ENCODE results near the gene LRCOL1.

LRCOL1 gene

GRCh38 chr12:132582058-132582420 is 28.3 kb downstream of the LRCOL1 start:
- Histone ChIP-seq H3K4me1 (ENCODE audit: control insufficient read depth, low read depth, low read length) (peaks cover 6% of the 10 kb centered on the region), H3K9ac (ENCODE audit: low read length) (no peak overlapping the region), H3K9me3 (ENCODE audit: control insufficient read depth, low read depth, low read length) (no peaks in the 10 kb centered on the region), H3K36me3 (ENCODE audit: control insufficient read depth, low read depth, low read length) (peaks cover 9% of the 10 kb centered on the region), H3K27me3 (ENCODE audit: control insufficient read depth, insufficient read depth, low read length) (peaks cover 77% of the 10 kb centered on the region), H3K27ac (ENCODE audit: low read length) (no peak overlapping the region), H3K4me3 (ENCODE audit: low read length) (peak overlapping the region; percentile 30)

- peaks cover 10% of the 10 kb centered on the region for H3K36me3 ChIP-seq (ENCODE audit: control insufficient read depth, low read depth, low read length)
- H3K9ac ChIP-seq (ENCODE audit: low read length): no peak overlapping the region
- peak overlapping the region; percentile 30 for H3K4me3 ChIP-seq (ENCODE audit: low read length)
- H3K9me3 ChIP-seq (ENCODE audit: control insufficient read depth, low read depth, low read length): no peaks in the 10 kb centered on the region
- peaks cover 71% of the 10 kb centered on the region for H3K27me3 ChIP-seq (ENCODE audit: control insufficient read depth, insufficient read depth, low read length)
- H3K4me1 ChIP-seq (ENCODE audit: control insufficient read depth, low read depth, low read length): peaks cover 6% of the 10 kb centered on the region
- H3K27ac ChIP-seq (ENCODE audit: low read length): no peak overlapping the region
These were observed 28.9 kb downstream of the LRCOL1 start for GRCh38 chr12:132581348-132582057.

GRCh38 chr12:132580701-132581292 is 29.6 kb downstream of the LRCOL1 start:
- Histone ChIP-seq H3K27me3 (ENCODE audit: control insufficient read depth, insufficient read depth, low read length) (peaks cover 64% of the 10 kb centered on the region), H3K9me3 (ENCODE audit: control insufficient read depth, low read depth, low read length) (no peaks in the 10 kb centered on the region), H3K9ac (ENCODE audit: low read length) (no peak overlapping the region), H3K36me3 (ENCODE audit: control insufficient read depth, low read depth, low read length) (peaks cover 11% of the 10 kb centered on the region), H3K27ac (ENCODE audit: low read length) (no peak overlapping the region), H3K4me3 (ENCODE audit: low read length) (no peak overlapping the region), H3K4me1 (ENCODE audit: control insufficient read depth, low read depth, low read length) (peaks cover 6% of the 10 kb centered on the region)

- no peak overlapping the region for H3K27ac ChIP-seq (ENCODE audit: low read length)
- peaks cover 13% of the 10 kb centered on the region for H3K36me3 ChIP-seq (ENCODE audit: control insufficient read depth, low read depth, low read length)
- peaks cover 6% of the 10 kb centered on the region for H3K4me1 ChIP-seq (ENCODE audit: control insufficient read depth, low read depth, low read length)
These were observed 30.6 kb downstream of the LRCOL1 start for GRCh38 chr12:132579744-132580143.

DNA sequence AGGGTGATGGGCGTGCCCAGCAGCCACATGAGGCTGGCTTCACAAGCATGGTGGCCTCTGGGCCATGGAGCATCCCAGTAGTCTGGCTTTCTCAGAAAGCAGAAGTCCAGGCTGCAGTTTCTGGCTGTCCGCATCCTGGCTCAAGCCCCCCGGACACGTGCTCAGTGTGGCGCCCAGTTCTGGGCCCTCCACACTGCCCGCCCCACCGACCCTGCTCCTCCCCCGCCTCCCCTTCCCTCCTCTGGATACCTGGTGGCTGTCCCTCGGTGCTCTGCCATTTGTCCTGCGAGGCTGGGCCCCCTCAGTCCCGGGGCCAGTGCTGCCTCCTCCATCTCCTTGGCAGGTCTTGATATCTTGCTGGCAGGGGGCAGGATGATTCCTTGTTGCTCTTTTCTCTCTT is 31.6 kb downstream of the LRCOL1 start:
- H3K4me1 ChIP-seq (ENCODE audit: control insufficient read depth, low read depth, low read length): peaks cover 2% of the 10 kb centered on the region
- no peak overlapping the region for H3K27ac ChIP-seq (ENCODE audit: low read length)
- H3K27me3 ChIP-seq (ENCODE audit: control insufficient read depth, insufficient read depth, low read length): peaks cover 45% of the 10 kb centered on the region
- H3K9me3 ChIP-seq (ENCODE audit: control insufficient read depth, low read depth, low read length): no peaks in the 10 kb centered on the region
- no peak overlapping the region for H3K9ac ChIP-seq (ENCODE audit: low read length)
- peaks cover 14% of the 10 kb centered on the region for H3K36me3 ChIP-seq (ENCODE audit: control insufficient read depth, low read depth, low read length)
- no peak overlapping the region for H3K4me3 ChIP-seq (ENCODE audit: low read length)

More at GRCh38 chr12:132579744-132580143, 30.6 kb downstream of the LRCOL1 start:
- Histone ChIP-seq H3K9ac (ENCODE audit: low read length) (no peak overlapping the region), H3K4me3 (ENCODE audit: low read length) (no peak overlapping the region), H3K27me3 (ENCODE audit: control insufficient read depth, insufficient read depth, low read length) (peaks cover 54% of the 10 kb centered on the region), H3K9me3 (ENCODE audit: control insufficient read depth, low read depth, low read length) (no peaks in the 10 kb centered on the region)

DNA sequence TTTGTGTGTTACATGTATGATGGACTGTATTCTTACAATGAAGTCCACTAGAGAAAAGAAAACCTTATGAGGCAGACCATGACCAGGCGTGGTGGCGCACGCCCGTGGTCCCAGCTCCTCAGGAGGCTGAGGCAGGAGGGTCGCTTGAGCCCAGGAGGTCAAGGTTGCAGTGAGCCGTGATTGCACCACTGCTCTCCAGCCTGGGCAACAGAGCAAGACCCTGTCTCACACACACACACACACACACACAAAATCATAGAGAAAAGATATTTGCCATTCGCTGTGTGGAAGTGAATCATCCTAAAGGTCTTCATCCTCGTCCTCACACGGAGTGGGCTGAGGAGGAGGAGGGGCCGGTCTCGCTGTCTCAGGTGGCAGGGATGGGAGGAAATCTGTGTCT is 32.3 kb downstream of the LRCOL1 start:
- no peaks in the 10 kb centered on the region for H3K4me1 ChIP-seq (ENCODE audit: control insufficient read depth, low read depth, low read length)
- H3K9me3 ChIP-seq (ENCODE audit: control insufficient read depth, low read depth, low read length): no peaks in the 10 kb centered on the region
- H3K9ac ChIP-seq (ENCODE audit: low read length): no peak overlapping the region
- H3K36me3 ChIP-seq (ENCODE audit: control insufficient read depth, low read depth, low read length): peaks cover 21% of the 10 kb centered on the region
- H3K4me3 ChIP-seq (ENCODE audit: low read length): no peak overlapping the region
- H3K27ac ChIP-seq (ENCODE audit: low read length): no peak overlapping the region
- H3K27me3 ChIP-seq (ENCODE audit: control insufficient read depth, insufficient read depth, low read length): peaks cover 40% of the 10 kb centered on the region

DNA sequence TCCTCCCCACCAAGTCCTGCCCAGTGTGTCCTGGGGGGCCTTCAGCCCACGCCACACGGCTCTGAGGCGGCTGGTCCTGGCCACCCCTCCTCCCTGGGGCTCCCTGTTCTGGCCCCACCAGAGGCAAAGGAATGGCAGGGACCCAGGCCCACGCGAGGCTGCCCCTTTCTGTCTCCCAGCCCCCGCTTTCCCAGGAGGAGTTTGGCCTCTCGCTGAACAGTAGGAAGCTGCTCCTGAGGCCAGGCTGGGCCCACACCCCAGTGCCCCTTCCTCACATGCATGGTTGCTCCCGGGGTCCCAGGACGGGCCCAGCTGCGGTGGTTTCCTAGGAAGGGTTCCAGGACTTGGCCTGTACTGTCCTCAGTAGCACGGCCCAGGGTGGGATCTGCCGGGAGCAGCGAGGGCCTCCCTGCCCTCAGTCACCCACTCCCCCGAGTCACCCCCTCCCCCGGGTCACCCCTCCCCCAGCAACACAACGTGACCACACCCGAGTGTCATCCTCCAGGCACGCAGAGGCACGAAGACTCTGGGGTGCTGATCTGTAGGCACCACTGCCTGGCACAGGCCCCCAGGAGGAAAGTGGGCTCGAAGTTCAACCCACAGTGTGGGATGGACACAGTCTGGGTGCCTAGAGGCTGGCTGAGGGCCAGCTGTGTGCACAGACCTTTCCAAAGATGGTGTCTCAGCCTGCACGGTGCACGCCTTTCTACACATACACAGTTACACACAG is 33.0 kb downstream of the LRCOL1 start:
- Histone ChIP-seq H3K4me1 (ENCODE audit: control insufficient read depth, low read depth, low read length) (no peaks in the 10 kb centered on the region), H3K4me3 (ENCODE audit: low read length) (no peak overlapping the region), H3K9ac (ENCODE audit: low read length) (no peak overlapping the region), H3K9me3 (ENCODE audit: control insufficient read depth, low read depth, low read length) (no peaks in the 10 kb centered on the region), H3K27me3 (ENCODE audit: control insufficient read depth, insufficient read depth, low read length) (peaks cover 33% of the 10 kb centered on the region), H3K36me3 (ENCODE audit: control insufficient read depth, low read depth, low read length) (peaks cover 22% of the 10 kb centered on the region), H3K27ac (ENCODE audit: low read length) (no peak overlapping the region)

DNA sequence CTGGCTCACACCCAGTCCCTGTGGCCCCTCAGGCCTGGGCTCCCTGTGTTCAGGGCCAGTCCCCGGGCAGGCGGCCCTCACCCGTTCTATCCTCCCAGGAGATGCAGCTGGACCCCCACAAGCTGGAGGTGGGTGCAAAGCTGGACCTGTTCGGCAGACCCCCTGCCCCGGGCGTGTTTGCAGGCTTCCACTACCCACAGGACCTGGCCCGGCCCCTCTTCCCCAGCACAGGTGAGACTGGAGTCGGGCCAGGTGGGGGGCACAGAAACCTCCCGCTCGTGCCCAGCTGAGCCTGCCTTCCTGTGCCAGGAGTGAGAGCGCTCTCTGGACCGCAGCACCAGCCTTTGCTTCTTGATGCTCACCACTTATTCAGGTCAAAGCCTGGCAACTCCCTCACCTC is 33.7 kb downstream of the LRCOL1 start:
- peaks cover 22% of the 10 kb centered on the region for H3K36me3 ChIP-seq (ENCODE audit: control insufficient read depth, low read depth, low read length)
- H3K4me1 ChIP-seq (ENCODE audit: control insufficient read depth, low read depth, low read length): no peaks in the 10 kb centered on the region
- H3K9ac ChIP-seq (ENCODE audit: low read length): no peak overlapping the region
- H3K27me3 ChIP-seq (ENCODE audit: control insufficient read depth, insufficient read depth, low read length): peaks cover 26% of the 10 kb centered on the region
- no peak overlapping the region for H3K4me3 ChIP-seq (ENCODE audit: low read length)
- H3K9me3 ChIP-seq (ENCODE audit: control insufficient read depth, low read depth, low read length): no peaks in the 10 kb centered on the region
- no peak overlapping the region for H3K27ac ChIP-seq (ENCODE audit: low read length)

DNA sequence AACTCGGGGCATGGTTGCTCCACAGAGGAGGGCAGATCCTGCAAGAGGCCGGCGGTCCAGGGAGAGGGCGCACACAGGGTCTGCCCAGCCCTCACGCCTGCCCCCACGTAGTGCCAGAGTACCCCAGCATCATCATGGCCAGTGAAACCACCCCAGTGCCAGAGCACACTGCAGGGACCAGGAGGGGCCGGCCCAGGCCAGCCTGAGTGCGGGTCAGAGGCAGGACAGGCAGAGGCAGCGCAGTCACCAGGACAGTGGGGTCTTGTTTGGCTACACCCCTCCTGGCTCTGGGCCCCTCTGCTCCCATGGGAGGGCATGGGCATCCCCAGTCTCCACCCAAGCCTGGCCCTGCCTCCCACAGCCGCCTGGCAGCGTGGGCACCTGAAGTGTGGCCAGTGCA is 34.7 kb downstream of the LRCOL1 start:
- H3K27ac ChIP-seq (ENCODE audit: low read length): no peak overlapping the region
- no peaks in the 10 kb centered on the region for H3K4me1 ChIP-seq (ENCODE audit: control insufficient read depth, low read depth, low read length)
- peaks cover 24% of the 10 kb centered on the region for H3K27me3 ChIP-seq (ENCODE audit: control insufficient read depth, insufficient read depth, low read length)
- no peaks in the 10 kb centered on the region for H3K9me3 ChIP-seq (ENCODE audit: control insufficient read depth, low read depth, low read length)
- H3K4me3 ChIP-seq (ENCODE audit: low read length): no peak overlapping the region
- peaks cover 22% of the 10 kb centered on the region for H3K36me3 ChIP-seq (ENCODE audit: control insufficient read depth, low read depth, low read length)
- no peak overlapping the region for H3K9ac ChIP-seq (ENCODE audit: low read length)

DNA sequence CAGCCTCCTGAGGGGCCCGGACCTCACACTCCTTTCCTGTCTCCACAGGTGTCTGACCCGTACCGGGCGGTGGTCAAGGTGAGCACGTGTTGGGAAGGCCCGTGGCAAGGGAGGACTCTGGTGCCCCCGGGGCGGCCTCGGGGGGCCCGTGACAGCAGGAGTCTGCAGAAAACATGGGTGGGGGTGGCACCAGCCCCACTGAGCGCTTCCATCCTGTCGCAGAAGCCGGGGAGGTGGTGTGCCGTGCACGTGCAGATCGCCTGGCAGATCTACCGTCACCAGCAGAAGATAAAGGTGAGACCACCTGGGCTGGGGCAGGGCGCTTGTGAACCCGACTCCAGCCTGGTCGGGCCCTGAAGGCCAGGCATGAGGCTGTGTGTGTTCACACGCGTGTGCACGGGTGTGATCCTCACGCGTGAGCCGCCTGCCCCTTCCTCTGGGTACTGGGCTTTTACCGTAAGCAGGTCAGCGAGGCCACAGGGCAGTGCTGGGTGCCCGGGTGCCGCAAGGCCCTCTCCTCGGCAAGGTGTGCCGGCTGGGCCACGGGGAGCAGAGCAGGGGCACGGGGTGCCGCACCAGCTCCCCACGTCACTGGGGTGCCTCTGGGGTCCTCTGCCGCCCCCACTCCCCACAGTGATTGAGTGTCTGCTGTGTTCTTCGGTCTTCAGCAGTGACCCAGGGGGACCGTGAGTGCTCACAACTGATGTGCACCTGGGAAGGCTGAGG is 35.9 kb downstream of the LRCOL1 start:
- Histone ChIP-seq H3K27me3 (ENCODE audit: control insufficient read depth, insufficient read depth, low read length) (peaks cover 19% of the 10 kb centered on the region), H3K4me3 (ENCODE audit: low read length) (no peak overlapping the region), H3K9me3 (ENCODE audit: control insufficient read depth, low read depth, low read length) (no peaks in the 10 kb centered on the region), H3K4me1 (ENCODE audit: control insufficient read depth, low read depth, low read length) (no peaks in the 10 kb centered on the region), H3K27ac (ENCODE audit: low read length) (no peak overlapping the region), H3K9ac (ENCODE audit: low read length) (no peak overlapping the region), H3K36me3 (ENCODE audit: control insufficient read depth, low read depth, low read length) (peaks cover 22% of the 10 kb centered on the region)

Data from iPS-18a (cell line).